Measurements from ENCODE around the gene CHD2.
A peak's percentile ranks its signal among the peaks of the same experiment; 100 is the strongest.

Gene CHD2

DNA sequence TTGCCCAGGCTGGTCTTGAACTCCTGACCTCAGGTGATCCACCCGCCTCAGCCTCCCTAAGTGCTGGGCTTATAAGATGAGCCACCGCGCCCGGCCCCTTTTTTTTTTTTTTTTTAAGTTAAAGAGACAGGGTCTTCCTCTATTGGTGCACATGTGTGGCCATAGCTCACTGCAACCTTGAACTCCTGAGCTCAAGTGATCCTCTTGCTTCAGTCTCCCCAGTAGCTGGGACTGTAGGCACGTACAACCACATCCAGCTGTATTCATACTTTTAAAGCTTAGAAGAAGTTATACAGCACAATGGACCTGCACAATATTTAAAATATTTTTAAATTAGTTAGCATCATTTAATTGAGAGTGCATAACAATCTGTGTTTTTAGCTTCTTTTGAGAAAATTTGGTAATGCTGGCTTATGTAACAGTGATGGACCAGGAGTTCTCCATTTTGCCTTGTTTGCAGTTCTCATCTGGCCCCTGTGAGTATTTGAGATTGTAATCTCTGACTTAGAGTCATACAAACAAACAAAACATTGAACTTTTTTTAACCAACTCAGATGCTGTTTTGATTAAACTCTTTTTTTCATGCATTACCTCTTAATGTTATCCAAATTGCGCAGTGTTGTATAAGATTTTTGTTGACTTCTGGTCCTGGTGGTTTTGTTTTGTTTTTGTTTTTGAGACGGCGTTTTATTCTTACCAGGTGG, 33.0 kb downstream of the CHD2 start:
- DNase-seq: no peak

DNA sequence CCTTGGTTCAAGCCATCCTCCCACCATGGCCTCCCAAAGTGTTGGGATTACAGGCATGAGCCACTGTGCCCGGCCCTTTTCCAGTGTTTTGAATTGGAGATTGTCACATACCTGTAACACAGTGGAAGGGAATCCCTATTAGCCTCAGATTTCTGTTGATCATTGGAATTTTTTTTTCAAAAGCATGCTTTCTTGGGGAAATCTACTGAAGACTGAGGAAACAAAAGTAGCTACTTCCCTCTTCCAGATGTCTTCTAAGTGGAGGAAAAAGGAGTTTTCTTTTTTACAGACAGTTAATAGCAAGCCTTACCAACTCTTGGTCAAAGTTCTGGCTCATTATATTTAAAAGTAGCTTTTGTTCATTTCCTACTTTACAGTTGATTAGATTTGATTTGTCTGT, 33.7 kb downstream of the CHD2 start:
- no peak for DNase-seq

DNA sequence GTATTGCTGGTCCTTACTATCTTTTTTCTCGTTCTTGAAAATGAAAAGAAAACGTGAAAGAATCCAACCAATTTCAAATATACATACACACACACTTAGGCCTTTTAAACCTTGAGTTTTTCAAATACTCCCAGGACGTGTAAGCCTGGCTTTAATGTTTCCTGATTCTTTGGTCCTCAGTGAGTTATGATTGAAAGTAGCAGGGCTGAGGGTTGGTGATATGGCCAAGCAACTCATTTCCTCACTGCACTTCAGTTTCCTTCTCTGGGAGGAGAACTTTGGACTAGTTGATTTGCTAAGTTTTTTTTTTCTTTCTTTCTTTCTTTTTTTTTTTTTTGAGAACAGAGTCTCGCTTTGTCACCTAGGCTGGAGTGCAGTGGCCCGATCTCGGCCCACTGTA, 34.6 kb downstream of the CHD2 start:
- DNase-seq: no peak

GRCh38 chr15:92936138-92936537, 36.0 kb downstream of the CHD2 start:
- DNase-seq: no peak

DNA sequence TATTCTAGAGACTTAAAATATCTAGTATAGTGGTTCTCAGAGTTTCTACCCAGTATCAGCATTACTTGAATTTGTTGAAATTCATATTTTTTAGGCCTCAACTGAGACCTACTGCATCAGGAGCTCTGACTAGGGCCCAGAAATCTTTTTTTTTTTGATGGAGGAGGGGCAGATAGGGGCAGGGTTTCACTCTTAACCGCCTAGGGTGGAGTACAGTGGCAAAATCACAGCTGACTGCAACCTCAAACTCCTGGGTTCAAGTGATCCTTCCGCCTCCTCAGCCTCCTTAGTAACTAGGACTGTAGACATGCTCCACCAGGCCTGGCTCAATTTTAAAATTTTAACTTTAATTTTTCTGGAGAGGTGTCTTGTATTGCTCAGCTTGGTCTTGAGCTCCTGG, 36.6 kb downstream of the CHD2 start:
- no peak for DNase-seq

GRCh38 chr15:92937901-92938300, 37.8 kb downstream of the CHD2 start:
- DNase-seq: no peak

DNA sequence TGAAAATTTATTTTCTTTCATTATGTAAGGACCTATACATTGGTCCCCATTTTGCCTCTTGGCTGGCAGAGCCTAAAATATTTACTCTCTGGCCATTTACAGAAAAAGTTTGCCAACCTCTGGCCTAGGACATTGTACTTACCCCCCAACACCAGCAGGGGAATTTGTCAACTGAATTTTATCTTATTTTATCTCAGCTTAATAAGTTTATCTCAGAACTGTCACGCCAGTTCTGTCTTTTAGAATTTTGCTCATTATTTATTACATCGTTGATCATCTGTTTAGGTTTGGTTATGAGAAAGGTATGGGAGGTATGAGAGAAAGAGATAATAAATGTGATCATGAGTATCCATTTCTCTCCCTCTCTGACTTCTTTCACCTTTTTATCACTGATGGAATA, 38.3 kb downstream of the CHD2 start:
- DNase-seq: no peak

DNA sequence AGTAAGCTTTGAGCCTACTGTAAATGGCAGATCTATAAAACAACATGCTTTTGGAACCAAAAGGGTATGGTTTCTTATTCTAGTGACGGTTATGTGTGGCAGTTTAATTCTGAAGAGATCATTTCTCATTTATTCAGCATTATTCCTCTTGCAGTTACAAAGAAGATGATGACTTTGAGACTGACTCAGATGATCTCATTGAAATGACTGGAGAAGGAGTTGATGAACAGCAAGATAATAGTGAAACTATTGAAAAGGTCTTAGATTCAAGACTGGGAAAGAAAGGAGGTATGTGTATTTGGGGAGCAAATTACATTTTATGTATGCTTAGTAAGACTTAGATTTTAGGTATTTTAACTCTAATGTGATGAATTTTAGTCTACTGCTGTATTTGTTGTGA, 41.5 kb downstream of the CHD2 start:
- no peak for DNase-seq

GRCh38 chr15:92942706-92943105, 42.6 kb downstream of the CHD2 start:
- no peak for DNase-seq

DNA sequence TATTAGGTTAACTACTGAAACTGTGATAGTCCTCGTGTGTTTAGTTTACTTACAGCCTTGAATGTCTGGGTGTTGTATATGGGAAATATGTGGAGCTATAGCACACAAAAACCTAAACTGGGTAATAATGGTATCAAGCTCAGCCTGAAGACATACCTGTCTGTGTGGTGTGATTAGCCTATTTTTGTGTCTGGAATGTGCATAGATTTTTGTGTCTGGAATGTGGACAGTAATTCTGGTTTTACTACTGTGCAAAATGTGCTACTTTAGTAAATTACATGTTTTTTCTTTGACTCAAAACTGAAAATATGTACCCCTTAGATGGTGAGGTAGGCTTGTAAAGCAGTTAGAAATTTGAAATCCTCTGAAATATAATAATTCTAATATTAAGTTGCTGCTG, 43.5 kb downstream of the CHD2 start:
- DNase-seq: no peak

DNA sequence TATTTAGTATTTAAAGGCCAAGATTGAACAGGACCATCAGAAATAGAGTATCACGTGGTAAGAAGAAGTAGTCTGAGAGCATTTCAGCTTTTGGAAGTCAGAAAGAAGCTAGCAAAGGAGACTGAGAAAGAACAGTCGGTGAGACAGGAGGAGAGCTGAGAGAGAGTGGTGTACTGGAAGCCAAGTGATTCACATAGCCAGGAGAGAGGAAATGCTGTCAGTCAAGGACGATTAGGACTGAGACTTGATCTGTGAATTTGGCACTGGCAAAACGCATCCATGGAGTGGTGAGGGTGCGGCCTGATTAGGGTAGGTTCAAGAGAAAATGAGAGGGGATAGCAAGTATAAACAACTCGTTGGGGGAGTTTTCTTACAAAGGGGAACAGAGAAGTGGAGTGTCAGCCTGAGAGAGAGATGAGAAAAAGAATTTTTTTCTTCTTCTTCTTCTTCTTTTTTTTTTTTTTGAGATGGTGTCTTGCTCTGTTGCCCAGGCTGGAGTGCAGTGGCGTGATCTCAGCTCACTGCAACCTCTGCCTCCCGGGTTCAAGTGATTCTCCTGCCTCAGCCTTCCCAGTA, 44.9 kb downstream of the CHD2 start:
- DNase-seq: no peak

DNA sequence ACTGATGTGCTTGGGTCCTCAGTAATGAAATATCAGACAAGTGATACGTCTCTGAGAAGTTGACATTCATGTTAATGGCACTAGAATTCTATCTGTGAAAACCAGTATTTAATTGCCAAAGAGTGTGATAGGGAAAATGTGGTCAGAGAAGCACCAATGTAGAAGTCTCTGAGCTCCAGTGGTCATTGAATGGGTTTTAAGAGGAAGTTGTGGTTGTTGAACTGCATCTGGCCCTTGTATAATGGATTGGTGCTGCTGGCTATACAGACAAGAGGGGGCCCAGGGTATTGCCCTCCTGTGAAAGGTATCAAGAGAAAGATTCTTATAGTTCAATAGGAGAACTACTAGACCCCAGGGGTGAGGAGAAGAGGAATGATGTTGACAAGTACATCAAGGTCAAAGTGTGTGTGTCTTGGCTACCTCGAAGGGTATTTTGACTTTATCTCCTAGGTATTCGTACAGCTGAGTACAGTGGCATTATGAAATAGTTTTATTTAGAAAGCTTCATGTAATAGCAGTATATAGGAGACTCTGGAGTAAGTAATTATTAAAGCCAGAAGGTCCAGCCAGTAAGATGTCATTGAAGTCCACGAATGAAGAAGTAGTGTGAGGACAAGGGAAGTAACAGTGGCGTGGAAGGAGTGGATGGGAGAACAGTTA, 47.1 kb downstream of the CHD2 start:
- no peak for DNase-seq

- no peak for DNase-seq
These were observed 49.6 kb downstream of the CHD2 start for GRCh38 chr15:92949604-92950249.

GRCh38 chr15:92951800-92952457, 51.8 kb downstream of the CHD2 start:
- no peak for DNase-seq

DNA sequence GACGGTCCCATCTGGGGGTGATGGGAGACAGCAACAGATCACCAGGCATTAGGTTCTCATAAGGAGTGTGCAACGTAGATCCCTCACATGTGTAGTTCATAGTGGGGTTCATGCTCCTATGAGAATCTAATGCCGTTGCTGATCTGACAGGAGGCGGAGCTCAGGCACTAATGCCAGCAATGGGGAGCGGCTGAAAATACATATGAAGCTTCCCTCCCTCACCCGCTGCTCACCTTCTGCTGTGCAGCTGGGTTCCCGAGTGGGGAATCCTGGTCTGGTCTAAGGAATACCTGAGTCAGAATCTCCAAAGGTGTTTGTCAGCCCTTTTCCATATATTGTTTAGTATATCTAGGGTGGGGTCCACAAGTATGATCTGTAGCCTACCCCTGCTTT, 52.3 kb downstream of the CHD2 start:
- DNase-seq: no peak

GRCh38 chr15:92953566-92953965, 53.4 kb downstream of the CHD2 start:
- no peak for DNase-seq

DNA sequence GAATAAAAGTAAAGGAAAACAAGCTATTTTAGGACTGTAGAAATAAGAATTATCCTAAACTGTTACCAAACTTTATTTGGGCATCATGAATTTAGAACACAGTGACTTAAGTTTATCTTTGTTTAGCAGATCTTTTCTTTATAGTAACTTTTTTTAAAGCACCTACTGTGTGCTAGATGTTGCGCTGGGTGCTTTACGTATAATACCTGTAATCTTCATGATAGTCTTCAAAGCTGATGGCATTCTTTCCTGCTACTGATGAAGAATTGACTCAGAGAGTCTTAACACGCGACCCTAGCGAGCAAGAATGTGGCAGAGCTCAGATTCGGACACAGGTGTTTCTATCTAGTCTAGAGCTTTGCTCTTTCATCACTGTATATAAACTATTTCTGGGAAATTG, 53.9 kb downstream of the CHD2 start:
- no peak for DNase-seq

GRCh38 chr15:92954578-92954977, 54.5 kb downstream of the CHD2 start:
- DNase-seq: no peak

DNA sequence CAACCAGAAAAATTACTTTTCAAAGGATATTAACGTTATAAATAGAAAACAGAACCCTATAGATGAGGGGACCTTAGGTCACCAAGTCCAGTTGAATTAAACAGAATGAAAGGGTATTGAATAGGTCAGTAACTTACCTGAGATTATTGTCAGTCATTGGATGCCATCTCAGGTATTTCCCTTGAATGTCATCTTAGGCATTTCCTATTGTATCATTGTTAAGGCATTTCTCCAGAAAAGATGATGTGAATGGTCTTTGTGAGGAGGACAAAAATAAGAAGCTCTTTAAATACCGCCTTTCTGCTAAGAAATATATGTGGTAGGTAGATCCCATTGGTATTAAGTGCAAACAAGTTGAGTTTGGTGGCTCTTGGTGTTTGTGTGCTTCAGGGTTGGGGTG, 55.6 kb downstream of the CHD2 start:
- no peak for DNase-seq

- peak; percentile 6 for DNase-seq
These were observed 58.0 kb downstream of the CHD2 start for GRCh38 chr15:92958105-92958504.

DNA sequence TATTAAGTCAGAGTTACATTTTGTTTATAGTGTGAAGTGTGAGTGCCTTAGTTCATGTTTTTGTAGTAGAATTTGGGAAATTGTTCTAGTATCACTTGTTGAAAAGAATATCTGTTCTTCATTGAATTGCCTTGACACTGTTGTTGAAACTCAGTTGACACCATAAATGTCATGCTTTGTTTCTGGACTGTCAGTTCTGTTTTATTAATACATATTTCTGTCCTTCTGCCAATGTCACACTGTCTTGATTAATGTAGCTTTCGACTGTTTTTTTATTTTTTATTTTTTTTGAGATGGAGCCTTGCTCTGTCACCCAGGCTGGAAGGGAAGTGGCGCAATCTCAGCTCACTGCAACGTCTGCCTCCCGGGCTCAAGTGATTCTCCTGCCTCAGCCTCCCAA, 59.1 kb downstream of the CHD2 start:
- no peak for DNase-seq

GRCh38 chr15:92960996-92961681, 61.0 kb downstream of the CHD2 start:
- no peak for DNase-seq

DNA sequence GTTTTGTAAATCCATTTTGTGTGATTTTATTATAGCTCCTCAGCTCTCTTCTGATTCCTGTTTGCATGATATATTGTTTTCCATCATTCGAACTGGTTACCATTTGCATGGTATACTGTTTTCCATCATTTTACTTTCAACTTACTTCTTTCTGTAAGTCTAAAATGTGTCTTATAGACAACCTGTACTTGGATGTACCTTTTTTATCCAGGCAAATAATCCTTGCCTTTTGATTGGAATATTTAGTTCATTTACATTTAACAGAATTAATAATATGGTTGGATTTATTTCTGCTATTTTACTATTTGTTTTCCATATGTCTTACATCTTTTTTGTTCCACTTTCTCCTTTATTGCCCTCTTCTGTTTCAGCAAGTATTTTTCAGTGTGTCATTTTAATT, 62.8 kb downstream of the CHD2 start:
- no peak for DNase-seq

All from CD4-positive, alpha-beta T cell treated with Interferon gamma for 1 hour (primary cell).